GM19099 (cell line): ENCODE data around the gene LRRC63.

Experiments
- POLR2A ChIP-seq: IDR thresholded peaks from 3 replicates; pipeline ENCODE4 v1.6.1; 2011; ENCODE audit warnings: low read depth; ENCODE audit not compliant: insufficient read length; ENCODE audit errors: extremely low read depth

The LRRC63 gene

DNA sequence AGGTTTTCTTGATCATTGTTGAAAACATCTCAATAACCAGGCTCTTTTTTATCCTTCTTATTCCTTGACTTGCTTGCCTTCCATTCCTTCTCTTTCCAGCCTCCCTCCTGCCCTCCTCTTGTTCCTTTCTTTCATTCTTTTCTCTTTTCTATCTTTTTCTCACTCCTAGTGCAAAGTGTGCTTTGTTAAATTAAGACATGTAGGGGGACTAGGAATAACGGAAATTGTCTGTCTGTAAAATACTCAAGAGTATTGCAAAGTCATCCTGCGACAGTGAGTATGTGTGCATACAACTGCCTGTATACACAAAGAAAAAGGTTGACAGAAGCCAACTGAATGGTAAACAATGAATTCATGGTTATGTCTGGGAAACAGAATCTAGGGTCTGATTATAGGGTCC, 70.1 kb downstream of the LRRC63 start:
- TF ChIP-seq POLR2A: no peak

DNA sequence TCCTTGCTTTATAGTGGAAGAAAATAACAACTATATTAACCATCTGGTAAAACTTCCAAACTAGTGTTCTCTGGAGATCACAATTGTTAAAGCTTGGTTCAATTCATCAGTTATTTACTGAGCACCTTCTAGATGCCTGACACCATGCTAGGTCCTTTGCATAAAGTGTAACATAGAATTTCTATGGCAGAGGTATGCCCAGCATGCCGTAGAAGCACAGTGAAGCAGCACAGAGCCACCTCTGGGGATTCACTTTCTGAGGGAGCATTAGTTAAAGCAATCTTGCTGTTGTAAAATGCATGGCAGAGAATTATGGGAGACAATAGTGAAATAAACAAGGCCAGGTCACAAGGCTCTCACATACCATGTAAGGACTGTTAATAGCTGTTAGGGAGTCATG, 75.2 kb downstream of the LRRC63 start:
- no peak for TF ChIP-seq POLR2A

DNA sequence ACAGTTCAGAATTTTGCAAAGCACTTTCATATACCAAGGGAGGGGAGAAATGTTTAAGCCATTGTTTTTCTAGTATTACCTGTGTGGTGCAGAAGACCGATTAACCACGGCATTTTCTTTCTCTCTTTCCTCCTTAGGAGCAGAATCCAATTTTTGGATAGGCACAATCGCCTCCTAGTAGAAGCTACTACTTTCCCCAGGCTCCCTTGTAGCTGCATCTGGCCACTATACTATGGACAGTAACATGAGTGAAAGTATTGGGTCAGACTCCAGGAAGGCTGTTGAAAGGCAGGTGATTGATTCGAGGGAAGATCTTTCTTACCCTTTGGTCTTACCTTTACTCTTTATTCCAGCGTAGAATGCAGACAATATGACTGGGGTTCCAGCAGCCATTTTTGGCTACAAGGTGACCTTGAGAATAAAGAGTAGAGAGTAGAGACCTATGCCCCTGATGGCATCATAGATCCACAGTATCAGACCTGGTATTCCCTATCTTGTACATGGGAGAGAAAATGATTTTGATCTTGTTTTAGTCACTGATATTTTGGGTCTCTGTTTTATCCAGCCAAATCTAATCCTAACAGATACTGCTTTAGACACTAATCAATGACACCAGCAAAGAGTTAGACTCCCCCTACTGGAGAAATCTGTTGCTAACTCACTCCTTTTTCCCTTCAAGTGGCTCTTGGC, 77.0 kb downstream of the LRRC63 start:
- no peak for TF ChIP-seq POLR2A

DNA sequence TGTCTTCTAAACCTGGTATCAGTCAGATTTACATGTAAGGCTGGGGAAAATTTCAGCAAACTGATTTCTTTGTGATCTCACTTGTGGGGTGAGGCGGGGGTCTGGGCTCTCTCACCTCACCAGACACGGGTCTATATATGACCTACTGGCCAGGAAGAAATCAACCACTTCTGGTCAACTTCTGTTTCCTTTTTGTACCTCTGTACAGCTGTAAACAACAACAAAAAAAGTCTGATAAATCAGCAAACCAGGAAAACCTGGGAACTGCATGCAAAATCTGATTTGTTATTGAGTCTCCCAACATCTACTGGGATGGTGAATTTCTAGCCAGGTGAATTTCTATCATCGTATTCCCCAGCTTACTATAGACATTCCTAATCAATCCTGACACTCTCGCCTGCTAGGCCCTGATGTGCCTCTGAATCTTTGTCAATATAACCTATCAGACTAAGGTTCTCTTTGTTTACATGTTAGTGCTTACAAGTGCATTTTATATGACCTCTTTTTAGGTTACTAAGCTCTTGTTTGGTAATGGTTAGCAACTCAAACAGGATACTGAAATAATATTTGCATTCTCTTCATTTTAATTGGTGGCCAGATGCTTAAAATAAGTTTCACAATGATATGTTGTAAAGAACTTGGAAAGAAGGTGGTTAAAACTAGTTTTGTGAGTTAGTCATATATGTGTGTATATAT, 77.7 kb downstream of the LRRC63 start:
- no peak for TF ChIP-seq POLR2A

DNA sequence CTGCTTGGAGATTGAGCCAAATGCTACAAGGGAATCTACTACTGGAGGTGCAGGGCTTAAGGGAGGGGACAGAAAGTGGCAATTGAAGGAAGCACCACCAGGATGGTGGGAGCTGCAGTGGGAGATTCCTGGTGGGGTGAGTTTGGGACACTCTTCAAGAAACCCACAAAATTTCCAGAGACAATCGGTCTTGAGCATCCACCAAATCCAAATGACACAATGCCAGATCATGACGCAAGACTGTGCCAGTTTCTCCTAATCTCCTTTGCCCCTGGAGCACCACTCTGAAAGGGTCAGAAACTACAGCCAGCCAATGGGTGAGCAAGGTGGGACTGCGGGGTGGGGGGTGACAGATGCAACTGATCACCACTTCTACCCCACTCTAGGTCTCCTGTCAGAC, 78.7 kb downstream of the LRRC63 start:
- TF ChIP-seq POLR2A: no peak

DNA sequence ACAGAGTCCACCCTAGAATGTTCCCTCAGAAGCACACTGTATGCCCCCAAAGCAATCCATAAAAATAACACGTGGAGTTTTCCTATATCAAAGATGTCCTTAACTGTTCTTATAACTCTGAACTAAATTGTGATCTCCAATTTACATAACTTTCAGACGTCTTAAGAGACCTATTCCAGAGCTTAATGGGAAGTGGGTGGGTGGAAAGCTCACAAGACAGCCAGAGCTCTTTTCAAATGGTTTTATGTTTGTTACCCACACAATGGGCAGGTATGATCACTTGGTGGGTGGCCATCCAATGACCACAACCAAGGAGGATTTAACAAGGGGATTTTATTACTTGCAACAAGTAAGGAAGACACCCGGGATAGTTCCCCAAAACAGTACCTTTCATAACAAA, 81.7 kb downstream of the LRRC63 start:
- no peak for TF ChIP-seq POLR2A

DNA sequence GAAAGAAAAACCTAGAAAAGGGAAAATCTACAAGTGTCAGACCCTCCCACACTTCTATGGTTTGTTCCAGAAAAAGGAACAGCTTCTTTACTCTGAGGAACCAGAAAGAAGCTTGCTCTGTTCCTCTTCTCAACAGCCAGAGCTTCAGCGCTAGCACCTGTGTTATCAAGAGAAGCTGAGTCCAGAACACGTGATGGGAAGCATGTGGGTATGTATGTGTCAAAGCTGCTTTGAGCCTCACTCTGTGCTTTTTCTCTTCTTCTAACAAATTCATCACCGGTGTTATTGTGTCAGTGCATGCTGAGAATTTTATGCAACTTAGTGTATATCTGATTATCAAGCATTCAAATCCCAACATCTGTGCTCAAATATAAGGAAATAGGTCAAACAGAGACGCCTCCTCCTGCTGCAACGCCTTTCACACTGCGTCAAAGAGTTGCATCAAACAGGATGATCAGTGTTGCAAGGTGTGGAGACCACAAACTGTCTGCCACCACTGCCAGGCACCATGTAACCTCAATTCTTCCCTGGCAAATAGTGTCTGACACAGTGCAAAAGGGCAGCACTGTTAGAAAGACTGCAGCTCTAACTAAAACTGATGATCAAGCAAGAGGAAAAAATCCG, 83.9 kb downstream of the LRRC63 start:
- no peak for TF ChIP-seq POLR2A

DNA sequence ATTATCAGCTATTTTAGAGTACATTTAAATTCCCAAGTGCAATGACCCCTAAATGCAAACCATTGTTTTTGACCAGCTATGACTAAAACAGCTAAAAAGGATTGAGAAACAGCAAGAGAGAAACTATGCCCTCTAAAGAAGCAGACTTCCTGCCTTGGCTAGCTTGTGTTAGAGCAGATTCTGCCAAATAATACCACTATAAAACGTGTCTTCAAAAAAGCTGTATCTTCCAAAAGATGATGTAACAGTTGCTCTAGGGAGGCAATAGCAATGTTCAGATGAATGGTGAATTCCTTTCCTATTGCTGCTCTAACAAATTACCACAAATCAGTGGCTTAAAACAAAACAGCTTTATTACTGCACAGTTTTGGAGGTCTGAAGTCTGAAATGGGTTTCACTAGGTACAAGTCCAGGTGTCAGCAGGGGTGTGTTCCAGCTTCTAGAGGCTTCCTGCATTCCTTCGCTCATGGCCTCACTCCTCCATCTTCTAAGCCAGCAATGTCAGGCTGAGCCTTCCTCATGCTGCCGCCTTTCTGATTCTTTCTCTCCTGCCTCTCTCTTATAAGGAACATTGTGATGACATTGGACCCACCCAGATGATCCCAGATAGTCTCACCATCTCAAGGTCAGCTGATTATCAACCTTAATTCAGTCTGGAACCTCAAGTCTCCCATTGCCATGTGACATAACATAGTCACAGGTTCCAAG, 84.5 kb downstream of the LRRC63 start:
- no peak for TF ChIP-seq POLR2A

DNA sequence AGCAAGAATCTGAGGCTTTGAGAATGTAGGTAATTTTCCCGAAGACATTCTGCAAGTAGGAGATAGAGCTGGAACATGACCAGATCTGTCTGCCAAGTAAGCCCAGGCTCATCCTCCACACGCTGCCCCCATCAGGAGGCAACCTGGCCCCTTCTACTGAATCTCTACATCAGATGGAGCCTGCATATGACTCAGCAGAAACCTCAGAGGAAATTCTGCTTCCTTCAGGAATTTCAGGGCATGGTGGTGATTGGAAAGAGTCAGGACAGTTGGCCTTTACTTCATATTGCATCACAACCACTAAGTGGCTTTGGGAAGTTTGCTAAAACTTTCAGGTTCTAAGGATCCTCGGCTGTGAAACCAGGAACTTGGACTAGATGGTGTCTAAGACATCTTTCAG, 85.2 kb downstream of the LRRC63 start:
- no peak for TF ChIP-seq POLR2A

DNA sequence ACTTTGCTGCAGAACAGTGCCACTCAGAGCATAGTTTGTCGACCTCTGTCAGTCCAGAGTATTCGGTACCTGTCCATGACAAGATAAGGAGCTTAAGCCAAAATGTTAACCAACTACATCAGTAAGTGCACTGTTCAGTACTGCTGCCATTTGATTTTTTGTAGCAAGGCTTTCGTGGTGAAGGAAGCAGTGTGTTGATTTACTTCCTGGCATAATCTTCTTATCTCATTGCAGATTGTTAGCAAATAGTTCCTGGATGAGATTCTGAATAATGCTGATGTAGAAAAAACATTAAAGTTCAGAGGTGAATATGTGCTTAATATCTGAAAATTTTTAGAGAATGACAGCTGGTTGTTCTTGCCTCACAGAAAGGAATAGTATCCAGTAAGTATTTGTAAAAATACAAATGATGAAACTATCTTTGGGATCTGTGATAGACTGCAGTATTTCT, 85.7 kb downstream of the LRRC63 start:
- TF ChIP-seq POLR2A: no peak

DNA sequence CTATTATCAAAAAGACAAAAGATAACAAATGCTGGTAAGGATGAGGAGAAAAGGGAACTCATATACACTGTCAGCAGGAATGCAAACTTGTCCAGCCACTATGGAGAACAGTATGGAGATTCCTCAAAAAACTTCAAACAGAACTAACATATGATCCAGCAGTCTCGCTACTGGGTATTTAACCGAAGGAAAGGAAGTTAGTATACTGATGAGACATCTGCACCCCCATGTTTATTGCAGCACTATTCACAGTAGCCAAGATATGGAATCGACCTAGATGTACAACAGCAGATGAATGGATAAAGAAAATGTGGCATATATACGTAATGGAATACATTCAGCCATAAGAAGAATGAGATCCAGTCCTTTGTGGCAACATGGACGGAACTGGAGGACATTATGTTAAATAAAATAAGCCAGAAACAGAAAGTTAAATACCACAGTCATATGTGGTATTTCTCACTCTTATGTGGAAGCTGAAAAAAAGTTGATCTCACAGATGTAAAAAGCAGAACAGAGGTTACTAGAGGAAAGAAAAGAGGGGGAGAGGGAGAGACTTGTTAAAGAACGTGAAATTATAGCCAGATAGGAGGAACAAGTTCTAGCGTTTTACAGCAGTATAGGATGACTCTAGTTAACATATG, 92.1 kb downstream of the LRRC63 start:
- TF ChIP-seq POLR2A: no peak

DNA sequence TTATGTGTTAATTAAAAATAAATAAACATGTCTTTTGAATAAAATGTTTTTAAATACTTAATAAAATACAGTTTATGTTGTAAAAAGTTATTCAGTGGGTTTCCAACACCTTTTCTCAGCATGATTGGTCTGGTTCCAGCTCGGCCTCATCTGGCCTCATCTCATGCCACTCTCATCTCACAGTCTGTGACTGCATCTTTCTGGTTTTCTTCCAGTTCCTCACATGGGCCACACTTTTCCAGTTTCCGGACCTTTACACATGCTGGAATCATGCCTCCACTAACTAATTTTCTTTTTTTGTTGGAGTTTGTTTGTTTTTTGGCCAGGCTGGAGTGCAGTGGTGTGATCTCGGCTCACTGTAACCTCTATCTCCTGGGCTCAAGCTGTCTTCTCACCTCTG, 92.8 kb downstream of the LRRC63 start:
- no peak for TF ChIP-seq POLR2A

DNA sequence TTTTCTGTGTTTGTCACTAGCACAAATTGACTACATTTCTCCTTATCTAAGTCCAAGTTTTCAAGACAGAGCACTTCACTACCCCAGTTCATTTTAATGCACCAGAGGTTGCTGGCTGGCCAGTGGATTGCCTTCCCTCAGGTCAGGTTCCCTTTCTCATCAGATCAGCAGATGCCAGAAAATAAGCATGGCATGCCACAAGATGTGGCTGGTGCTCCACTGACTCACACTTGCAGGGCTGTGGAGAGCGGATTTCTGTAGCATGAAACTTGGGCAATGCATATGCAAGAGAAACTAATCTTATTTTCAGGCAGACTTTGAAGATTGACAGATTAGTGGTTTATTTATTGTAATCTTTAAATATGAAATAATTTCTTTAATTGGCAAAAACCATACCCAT, 95.8 kb downstream of the LRRC63 start:
- TF ChIP-seq POLR2A: no peak

DNA sequence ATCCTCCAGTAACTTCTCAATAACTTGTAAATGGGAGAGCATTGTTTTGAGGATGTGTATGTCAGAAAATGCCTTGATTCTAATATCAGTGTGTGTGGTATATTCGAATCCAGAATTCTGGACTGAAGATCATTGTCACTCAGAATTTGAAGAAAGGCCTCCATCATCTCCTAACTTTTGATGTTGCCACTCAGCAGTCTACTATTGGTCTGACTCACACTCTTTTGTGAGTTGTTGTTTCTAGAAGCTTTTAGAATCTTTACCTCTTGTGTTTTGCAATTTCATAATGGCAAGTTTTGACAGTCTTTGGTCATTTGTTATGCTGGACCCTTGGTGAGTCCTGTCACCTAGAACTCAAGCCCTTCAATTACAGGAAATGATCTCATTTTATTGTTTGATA, 98.3 kb downstream of the LRRC63 start:
- TF ChIP-seq POLR2A: no peak

DNA sequence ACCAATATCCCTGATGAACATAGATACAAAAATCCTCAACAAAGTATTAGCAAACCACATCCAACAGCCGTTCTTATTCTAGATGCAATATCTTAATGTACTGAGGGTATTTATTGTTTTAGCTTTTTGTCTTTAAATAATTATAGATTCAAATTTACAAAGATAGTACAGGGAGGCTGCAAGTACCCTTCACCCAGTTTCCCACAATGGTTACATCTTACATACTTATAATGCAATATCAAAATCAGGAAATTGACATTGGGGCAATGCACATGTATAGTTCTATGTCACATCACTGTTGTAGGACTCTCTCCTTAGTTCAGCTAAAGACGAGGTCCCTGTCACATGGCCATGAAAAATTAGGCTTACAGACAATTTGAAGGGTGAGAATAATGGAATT, 99.5 kb downstream of the LRRC63 start:
- no peak for TF ChIP-seq POLR2A

DNA sequence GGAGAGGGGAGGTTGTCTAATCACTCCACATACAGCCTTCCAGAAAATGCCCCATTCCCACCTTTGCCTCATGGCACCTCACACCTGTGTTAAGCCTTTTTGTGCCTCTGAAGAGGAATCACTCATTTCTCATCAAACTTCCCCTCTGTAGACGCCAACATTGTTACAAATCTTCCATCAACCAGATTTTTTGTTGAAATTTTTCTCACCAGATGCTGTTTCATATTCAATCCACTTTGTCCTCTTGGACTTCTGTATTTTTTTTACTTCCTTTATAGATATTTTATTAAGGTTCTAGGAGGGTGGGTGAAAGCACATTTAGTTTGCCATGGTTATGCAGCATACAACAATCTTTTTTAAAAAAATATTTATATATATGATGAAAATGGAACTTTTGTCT, 101.3 kb downstream of the LRRC63 start:
- TF ChIP-seq POLR2A: no peak
